GM12891 (cell line): ENCODE data around the gene TCEA2.

Experiments used
- DNase-seq: peaks from one replicate; pipeline ENCODE4 v3.0.0; 2011; ENCODE audit warnings: low spot score; ENCODE audit not compliant: insufficient read length
- FAIRE-seq: peaks from 2 replicates; lab custom pipeline; 2011; peaks lifted over from hg19 to GRCh38; lab: Jason Lieb, UNC
- PAX5 ChIP-seq: IDR thresholded peaks from 2 replicates; pipeline ENCODE4 v1.6.1; 2011; ENCODE audit warnings: low read length, moderate library complexity, mild to moderate bottlenecking; ENCODE audit not compliant: insufficient read depth, severe bottlenecking
- POLR2A ChIP-seq: IDR thresholded peaks from 2 replicates; pipeline ENCODE4 v1.6.1; 2011; ENCODE audit warnings: low read depth, low read length, control low read depth
- POLR2AphosphoS5 ChIP-seq: IDR thresholded peaks from 2 replicates; pipeline ENCODE4 v1.6.1; 2011; ENCODE audit warnings: low read depth, low read length, control low read depth
- POU2F2 ChIP-seq: IDR thresholded peaks from 2 replicates; pipeline ENCODE4 v1.6.1; 2011; ENCODE audit warnings: low read depth, mild to moderate bottlenecking, control low read depth, low read length, moderate library complexity
- SPI1 ChIP-seq: IDR thresholded peaks from 2 replicates; pipeline ENCODE4 v1.6.1; 2011; ENCODE audit warnings: low read depth, low read length, control low read depth
- TAF1 ChIP-seq: IDR thresholded peaks from 2 replicates; pipeline ENCODE4 v1.6.1; 2011; ENCODE audit warnings: low read depth, low read length, control low read depth

TCEA2 gene

GRCh38 chr20:64103871-64104666 is 41.1 kb downstream of the TCEA2 start:
- no peak for TF ChIP-seq POU2F2
- no peak for TF ChIP-seq SPI1
- no peak for TF ChIP-seq TAF1
- no peak for TF ChIP-seq POLR2AphosphoS5
- TF ChIP-seq POLR2A: no peak
- TF ChIP-seq PAX5: no peak
- FAIRE-seq (no peak), DNase-seq (no peak)

GRCh38 chr20:64104667-64105451 is 41.9 kb downstream of the TCEA2 start:
- DNase-seq: no peak
- FAIRE-seq: no peak
- TF ChIP-seq PAX5: no peak
- no peak for TF ChIP-seq SPI1
- TF ChIP-seq TAF1: no peak
- TF ChIP-seq POLR2AphosphoS5: no peak
- TF ChIP-seq POLR2A: no peak
- no peak for TF ChIP-seq POU2F2

- no peak for FAIRE-seq
- DNase-seq: no peak
- TF ChIP-seq SPI1: no peak
- TF ChIP-seq POU2F2: no peak
- no peak for TF ChIP-seq PAX5
- TF ChIP-seq POLR2AphosphoS5: no peak
- TF ChIP-seq POLR2A: no peak
- TF ChIP-seq TAF1: no peak
These were observed 42.9 kb downstream of the TCEA2 start for GRCh38 chr20:64105846-64106434.

GRCh38 chr20:64106435-64106961 is 43.5 kb downstream of the TCEA2 start:
- no peak for TF ChIP-seq PAX5
- no peak for TF ChIP-seq POU2F2
- TF ChIP-seq TAF1: no peak
- no peak for TF ChIP-seq POLR2A
- TF ChIP-seq POLR2AphosphoS5: no peak
- TF ChIP-seq SPI1: no peak
- DNase-seq (no peak), FAIRE-seq (no peak)

GRCh38 chr20:64106981-64107735 is 44.2 kb downstream of the TCEA2 start, which contains the start of gene NPBWR2:
Gene NPBWR2 (minus strand): TSS chr20:64107565. CDS start chr20:64106831, 734 bp downstream.
- no peak for DNase-seq
- peak; percentile 66 for FAIRE-seq
- TF ChIP-seq PAX5 (no peak), POU2F2 (no peak), POLR2AphosphoS5 (no peak), SPI1 (no peak), TAF1 (no peak), POLR2A (no peak)

- DNase-seq (no peak), FAIRE-seq (peak; percentile 83)
- no peak for TF ChIP-seq PAX5
- no peak for TF ChIP-seq POU2F2
- peak; percentile 89 for TF ChIP-seq SPI1
- no peak for TF ChIP-seq POLR2AphosphoS5
These were observed 44.9 kb downstream of the TCEA2 start for GRCh38 chr20:64107736-64108457.

GRCh38 chr20:64108731-64109681 is 46.0 kb downstream of the TCEA2 start:
- no peak for TF ChIP-seq TAF1
- TF ChIP-seq SPI1: no peak
- TF ChIP-seq POLR2A: no peak
- no peak for TF ChIP-seq POLR2AphosphoS5
- TF ChIP-seq POU2F2: no peak
- no peak for TF ChIP-seq PAX5
- no peak for FAIRE-seq
- no peak for DNase-seq
